NCI-H128 (cell line): ENCODE data around the gene TFIP11.

Experiments
- DNase-seq: peaks from one replicate; lab custom pipeline; 2025; ENCODE audit not compliant: unreplicated experiment; lab: John Stamatoyannopoulos, UW

The TFIP11 gene

DNA sequence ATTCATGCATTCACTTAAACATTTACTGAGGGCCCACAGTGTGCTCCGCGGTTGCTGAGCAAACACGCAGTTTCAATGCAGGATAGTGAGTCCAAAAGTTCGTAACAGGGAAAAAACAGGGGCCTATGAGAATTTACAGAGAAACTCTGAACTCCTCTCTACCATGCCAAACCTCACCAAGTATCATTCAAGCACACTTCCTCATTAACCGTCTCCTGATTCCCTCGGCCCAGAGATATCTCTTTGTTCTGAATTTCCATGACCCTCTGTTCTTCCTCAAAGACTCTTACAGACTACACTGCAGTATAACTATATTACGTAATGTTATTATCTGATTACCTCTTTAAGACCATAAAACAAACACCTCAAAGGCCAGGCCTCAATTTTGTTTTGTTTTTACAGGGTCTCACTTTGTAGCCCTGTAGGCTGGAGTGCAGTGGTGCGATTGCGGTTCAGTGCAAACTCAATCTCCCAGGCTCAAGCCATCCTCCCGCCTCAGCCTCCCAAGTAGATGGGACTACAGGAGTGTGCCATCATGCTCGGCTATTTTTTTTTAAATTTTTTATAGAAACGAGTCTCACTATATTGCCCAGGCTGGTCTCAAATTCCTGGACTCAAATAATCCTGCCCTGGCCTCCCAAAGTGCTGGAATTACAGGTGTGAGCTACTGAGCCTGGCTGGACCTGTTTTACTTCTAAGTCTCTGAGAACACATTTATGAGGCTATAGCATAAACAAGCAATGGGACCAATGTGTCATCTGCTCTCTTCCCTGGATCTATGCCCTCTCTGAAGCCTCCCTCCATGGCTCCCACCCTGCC is 32.3 kb downstream of the TFIP11 start:
- DNase-seq = no peak

DNA sequence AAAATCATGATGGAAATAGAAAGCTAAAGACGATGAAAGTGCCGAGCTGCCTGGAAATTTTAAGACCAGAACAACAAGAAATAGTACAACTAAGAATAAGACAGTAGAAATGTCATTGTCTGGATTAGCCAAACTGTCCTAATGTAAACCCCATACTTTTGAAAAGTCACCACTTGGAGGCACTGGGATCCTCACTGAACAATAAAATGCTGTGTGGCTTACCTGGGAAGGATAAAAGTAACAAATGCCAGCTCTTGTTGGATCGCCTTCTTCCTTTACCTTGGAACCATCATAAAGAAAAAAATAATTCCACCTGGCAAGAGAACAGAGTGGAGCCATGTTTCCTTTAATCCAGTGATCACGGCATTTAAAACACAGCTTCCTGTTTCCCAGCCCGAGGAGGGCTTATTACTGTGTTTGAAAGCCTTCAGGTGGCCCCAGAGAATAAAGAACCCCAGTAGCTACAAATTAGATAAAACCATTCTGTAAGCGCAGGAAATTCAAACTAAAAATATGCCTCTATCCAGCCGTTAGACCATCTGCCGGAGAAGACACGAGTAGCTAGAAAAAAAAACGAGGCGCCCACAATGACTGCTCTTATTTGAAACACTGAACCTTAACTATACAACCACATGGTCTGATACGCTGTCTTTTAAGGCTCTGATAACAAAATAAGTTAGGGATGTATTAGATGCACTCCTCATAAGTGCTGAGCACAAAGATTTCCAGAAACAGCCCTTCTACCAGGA is 33.1 kb downstream of the TFIP11 start:
- DNase-seq = no peak

DNA sequence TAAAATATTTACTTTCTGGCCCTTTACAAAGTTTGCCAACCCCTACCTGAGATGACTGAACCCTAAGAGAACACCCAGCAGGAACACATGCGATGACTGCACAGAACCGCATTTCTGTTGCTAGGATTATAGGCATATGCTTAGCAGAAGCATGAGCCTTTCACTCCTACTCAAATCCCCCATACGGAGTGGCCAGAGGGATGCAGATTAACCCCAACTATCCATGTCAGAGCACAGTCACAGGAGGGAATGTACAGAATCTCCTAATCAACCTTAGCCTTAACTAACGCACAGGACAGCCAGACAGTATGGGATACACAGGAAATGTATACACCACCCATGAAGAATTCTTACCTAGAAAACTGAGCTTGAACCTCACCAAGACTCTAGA is 34.9 kb downstream of the TFIP11 start:
- DNase-seq = no peak

DNA sequence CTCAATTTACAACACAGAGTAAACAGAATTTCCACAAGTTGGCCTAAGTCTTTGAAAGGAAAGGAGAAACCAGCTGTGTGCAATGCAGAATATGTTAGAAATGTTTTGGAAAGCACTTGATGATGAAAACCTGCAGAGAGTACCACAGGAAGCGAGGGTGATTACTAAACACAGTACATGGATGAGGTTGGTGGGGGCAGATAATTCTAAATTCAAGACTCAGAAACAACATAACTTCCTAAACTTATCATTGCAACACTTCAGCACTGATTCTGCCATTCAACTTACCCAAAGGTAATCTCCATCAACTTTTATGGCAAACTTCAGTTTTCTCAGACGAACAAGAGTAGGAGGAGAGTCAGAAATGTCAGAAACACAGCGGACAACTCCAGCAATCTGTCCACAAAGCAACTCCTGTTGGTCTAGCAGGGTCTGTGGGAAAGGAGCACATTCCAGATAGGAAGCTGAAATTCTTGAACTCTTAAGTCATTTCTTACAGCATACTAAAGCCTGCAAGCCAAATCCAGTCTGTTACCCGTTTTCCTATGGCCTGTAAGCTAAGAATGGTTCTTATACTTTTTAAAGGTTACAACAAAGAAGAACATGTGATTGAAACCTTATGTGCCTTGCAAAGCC is 35.5 kb downstream of the TFIP11 start:
- DNase-seq = no peak

DNA sequence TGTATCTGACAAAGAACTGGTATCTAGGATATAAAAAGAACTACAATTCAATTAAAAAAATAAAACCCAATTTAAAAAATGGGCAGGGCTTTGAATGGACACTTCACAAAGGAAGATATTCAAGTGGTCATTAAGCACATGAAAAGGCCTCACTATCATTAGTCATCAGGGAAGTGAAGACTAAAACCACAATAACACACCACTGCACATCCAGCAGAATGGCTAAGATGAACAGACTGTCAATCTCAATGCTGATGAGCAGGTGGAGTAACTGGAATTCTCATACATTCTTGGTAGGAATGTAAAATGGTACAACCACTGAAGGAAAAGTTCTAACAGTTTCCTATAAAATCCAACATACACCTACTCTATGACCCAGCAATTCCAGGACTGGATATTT is 37.6 kb downstream of the TFIP11 start:
- DNase-seq = no peak

DNA sequence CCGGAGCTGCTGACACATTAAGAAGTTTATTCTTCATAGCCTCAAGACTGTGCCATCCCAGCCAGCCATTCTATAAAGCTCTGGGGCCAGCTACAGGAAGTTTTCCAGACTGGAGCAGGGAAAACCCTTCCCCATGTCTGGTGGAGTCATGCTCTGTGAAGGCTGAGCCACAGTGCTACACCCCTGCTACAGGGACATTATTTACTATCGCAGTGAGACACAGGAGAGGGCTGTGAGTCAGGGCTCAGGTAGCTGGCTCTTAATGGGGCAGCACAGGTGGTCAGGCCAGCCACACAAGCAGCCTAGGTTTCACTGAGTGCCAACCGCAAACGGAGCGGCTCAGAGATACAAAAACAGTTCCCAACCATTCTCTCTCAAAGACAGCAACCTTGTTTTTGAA is 40.8 kb downstream of the TFIP11 start:
- DNase-seq = no peak

DNA sequence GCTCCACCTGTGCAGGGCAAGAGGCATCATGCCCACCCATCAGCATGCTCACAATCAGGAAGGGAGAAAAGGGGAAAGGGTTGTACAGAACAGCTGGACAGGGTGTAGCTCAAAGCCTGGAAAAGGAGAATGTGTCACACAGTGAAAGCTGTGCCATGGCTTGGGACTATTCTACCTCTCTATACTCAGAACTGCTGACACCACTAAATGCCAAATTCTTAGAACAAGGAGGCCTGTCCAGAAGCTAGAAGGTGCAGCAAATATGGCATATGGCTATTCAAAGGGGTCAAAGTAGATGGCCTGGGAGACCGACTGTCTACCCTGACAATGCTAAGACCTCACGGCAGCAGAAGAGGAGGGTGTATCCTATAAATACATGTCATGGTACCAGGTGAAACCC is 41.5 kb downstream of the TFIP11 start:
- no peak for DNase-seq

DNA sequence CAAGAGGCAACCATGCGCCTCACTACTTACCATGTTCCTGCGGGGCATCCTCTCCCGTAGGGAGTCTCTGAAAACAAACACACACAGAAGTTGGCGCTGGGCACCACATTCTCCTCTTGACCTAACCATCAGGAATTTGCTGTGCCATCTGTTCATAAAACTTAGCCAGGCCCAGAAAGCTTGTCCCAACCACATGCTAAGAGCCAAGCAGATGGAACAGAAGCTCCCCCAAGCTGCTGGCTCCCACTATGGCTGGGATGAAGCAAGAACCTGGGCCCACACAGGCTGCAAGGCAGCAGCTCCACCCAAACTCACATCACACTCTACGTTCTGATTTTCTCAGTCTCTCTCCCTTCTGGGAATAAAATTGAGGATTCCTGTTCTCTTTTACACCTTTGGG is 46.1 kb downstream of the TFIP11 start:
- DNase-seq = no peak

DNA sequence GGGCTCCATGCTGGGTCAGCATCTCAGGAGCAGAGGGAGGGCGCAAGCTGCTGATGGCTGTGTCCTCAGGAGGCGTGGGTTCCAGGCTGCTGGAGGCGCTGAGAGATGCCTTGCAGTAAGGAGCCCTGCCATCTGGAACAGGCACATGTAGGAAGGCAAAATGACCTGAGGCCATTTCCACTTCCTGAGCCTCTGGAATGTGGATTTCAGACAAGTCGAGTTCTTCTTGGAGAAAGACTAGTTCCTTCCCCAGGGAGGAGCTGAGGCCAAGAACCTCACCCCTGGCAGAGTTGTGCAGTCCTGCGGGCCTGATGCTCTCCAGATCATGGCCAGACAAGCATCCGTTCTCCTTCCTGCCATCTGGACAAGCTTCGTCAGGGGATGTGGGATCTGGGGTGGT is 48.0 kb downstream of the TFIP11 start:
- no peak for DNase-seq

DNA sequence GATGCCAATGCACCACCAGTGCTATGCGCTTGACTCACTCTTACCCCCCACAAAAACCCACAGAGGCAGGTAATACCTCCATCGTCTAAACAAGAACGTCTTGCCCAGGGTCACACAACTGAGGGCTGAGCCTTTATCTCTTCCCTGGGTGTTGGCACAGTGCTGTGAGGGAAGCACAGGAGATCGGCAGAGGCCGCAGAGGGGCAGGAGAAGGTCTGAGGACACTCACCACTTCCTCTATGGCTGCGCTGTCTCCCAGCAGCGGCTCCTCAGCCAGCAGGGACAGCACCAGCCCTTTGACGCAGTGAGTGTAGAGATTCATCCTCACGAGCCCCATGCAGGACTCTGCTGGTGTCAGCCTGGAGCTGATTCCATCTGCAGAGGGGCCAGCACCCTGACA is 48.6 kb downstream of the TFIP11 start:
- no peak for DNase-seq

DNA sequence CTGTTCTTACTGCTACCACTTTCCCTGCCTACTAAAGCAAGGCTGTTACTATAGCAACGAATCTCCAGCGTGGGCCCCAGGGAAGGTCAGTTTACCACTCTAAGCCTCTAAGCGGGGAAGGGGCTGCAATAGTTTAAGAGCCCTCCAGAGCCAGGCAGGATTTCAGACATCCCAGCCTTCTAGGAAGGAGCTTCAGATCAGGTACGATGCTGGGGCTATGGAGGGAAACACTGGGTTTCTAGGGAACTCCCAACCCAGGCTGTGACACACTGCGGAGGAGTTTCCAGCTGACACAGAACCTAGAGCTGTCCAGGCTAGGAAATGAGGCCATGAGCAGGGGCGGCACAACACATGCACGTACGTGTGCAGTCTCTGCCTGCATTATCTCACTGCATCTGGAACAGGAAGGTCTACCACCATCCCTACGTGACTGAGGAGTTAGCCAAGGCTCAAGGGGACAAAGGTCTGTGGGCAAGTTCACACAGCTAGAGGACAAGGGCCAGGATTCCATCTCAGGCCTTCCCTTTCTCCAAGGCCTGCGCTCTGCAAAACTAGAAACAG is 49.1 kb downstream of the TFIP11 start:
- no peak for DNase-seq

DNA sequence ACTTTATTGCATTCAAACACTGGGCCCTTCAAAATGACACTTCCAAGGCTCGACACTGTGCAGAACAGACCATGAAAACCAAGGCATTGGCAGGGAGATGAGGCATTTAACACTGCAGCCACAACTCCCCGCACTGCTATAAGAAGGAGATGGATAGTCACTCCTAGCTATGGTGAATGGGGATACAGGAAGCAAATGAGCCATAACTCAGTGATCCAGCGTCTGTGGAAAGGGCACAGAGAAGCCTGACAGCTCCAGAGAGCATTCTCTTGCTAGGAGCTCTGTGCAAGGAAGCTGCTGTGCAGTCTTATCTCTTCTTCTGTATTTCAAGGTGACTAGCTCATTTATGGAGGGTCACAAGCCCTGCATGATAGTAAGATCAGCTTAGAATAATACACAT is 49.6 kb downstream of the TFIP11 start:
- no peak for DNase-seq

DNA sequence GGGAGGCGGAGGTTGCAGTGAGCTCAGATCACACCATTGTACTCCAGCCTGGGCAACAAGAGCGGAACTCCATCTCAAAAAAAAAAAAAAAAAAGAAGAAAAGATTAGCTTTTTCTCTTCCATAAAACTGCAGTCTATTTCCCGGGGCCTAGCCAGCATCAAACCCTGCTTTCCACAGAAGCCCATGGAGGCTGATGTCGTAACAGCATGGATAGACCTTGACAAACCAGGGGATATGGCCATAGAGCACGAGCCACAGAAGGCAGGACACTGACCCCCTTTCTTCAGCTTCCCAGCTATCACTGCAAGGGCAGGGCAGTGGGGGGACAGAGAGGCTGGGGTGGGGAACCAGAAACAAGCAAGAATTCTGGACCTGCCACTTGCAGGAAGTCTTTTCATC is 50.2 kb downstream of the TFIP11 start:
- DNase-seq = no peak

DNA sequence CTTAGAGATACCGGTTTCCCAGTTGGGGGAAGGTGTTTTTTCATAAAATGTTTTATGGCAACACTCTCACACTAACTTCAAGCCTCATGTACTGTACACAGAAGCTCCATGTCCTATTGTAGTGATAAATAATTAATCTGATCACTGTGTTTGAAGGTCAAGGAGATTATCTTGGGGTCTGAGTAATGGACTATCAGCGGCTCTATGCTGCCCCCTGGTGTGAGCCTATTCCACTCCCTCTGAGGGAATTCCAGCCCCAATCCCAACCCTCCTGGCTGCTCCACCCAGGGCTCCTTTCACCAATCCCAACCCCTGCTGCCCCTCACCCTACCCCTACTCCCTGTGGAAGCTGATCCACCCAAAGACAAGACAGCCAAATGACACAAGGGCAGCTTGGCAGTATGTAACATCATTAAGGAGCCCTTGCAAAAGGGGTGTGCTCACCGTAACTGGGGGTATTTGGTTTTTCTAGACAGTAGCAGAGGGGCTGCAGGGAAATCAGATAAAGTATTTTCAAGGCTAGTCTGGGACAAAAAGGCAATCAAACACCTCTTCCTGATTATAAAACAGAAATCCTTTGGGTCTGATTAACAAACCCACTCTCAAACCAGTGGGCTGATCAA is 51.0 kb downstream of the TFIP11 start:
- no peak for DNase-seq

DNA sequence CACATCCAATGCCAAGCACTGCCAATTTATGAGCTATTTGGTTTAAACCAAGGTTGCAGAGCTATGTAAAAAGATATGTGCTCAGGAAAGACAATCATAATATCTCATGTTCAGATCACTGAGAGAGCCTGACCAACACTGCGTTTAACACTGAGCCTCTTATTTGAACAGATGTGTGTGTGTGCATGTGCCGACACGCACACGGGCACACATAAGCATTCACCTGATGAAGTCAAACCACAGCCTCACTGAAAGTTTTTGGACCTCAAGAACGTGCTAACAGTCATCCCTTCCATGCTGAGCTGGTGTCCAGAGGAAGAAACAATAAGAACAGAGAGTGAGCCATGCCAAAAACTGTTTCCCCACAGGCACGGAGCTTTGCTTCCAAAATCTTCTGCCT is 52.1 kb downstream of the TFIP11 start:
- no peak for DNase-seq

DNA sequence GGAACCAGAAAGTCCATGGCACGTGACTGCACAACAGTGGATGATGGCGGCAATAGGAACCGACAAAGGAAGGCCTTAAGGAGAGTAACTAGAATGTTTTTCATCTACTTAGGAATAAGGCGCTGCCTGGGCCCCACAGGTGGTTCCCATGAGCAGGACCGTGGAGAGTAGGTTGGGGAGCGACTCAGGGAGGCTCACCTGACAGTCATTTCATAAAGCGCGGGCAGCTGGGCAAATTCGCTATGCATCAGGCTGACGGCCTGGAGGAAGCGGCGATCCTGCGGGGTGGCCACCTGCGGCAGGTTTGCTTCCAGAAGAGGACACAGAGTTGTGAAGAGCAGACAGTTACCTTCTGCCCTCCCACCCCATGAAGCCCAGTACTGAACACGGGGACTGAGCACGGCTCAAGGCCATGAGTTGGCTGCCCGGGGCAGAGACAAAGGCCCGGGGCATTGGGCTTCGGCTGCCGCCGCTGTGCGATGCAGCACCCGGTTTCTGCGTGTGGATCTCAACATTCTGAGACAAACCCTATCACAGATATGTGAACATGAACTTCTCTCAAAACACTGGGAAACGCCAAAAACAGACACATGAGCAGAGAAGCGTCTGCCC is 54.5 kb downstream of the TFIP11 start:
- no peak for DNase-seq

DNA sequence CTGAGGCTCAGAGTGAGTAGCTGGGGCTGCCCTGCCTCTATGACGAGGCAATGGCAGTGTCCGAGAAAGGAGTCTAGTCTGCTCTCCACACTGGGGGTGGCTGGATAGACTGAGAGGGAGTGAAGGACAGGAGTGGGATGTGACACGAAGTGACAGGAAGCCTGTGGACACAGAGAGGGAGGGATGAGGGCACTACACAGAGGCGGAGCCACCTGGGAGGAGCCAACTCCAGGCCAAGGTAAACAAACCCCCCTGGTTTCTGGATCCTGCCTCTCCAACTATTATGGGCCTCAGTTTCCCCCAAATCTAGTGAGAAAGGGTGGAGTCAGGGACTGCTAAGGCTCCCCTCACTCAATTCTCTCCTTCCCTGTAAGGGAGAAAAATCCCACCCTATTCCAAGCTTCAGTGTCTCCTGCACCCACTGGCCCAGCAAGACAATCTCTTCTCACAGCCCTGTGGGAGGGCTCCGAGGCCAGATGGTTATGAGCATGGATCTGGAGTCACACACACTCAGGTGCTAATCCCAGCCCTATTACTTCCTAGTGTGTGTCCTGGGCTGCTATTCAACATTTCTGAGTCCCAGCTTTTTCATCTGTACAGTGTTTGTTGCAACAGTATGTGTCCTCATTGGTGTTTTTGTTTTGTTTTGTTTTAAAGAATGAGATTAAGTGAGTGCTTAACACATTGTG is 58.3 kb downstream of the TFIP11 start:
- DNase-seq = no peak

DNA sequence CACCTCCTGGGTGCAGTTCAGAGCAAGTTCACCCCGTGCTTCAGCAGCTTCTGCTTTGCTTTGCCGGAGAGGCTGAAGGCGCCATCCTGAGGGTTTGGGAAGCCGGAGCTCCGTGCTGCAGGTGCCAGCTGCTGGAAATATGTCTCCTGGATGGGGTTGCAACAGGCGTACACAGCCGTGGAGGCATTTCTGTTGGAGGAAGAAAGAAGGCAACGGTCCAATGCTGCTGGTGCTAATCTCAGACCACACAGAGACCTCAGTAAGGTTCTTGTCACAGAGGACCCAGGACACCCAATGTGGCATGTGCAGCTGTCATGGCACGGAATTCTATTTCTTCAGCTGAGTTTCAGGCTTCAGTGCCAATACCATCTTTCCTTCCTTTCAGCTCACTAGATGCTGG is 59.1 kb downstream of the TFIP11 start:
- no peak for DNase-seq

DNA sequence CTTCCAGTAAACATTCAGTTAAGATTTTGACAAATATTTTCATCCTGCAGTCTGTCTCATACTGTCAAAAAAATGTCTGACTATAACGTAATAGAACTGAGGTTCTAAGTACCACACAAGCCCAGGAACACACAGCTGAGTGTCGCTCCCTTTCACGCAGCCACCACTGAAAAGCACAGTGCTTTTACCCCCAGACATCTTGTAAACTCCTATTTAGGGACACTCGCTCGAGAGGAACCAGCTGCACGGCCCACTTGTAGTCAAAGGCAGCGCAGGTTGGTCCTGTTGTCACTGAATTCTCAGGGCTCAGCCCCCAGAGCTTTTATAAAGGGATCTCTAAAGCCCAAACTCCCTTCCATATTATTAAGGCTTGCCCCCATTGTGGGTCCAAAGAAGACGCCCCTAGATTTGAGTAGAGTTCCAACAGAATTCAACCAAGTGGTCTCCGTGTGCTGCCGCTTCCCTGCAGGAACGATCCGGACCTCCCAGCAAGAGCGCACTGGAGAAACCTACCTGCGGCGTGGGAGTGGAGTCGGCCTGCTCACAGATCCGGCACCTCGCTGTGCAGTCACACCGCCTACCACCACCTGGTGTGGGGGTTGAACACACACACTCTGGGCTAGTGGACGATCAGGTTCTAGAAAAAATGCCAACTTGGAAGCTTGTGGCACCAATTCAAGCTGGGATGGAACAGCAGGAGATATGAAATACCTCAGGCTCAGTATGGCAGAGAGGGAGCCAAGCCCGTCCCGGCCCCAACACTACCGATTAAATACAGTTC is 59.8 kb downstream of the TFIP11 start:
- no peak for DNase-seq
